Stimulated activated CD4-positive, alpha-beta T cell treated with anti-CD3 and anti-CD28 coated beads, TNF-alpha, amount 100 ng/mL, for 24 hours (primary cell): ENCODE results near the gene PLA2G15.

Experiments
- DNase-seq, 3 experiments: peaks; one replicate each; pipeline ENCODE4 v3.0.0-alpha.2; 2020; ENCODE audit warnings: low read depth in 3 of 3

The PLA2G15 gene

GRCh38 chr16:68252383-68252782, 7.2 kb downstream of the PLA2G15 start:
- DNase-seq = no peak

GRCh38 chr16:68253721-68254120, 8.5 kb downstream of the PLA2G15 start:
- DNase-seq = no peak

GRCh38 chr16:68255712-68256111, 10.5 kb downstream of the PLA2G15 start:
- no peak for DNase-seq

GRCh38 chr16:68257251-68257905, 12.2 kb downstream of the PLA2G15 start:
- DNase-seq = no peak

GRCh38 chr16:68257906-68258800, 13.0 kb downstream of the PLA2G15 start:
- DNase-seq = no peak

- DNase-seq = no peak
These were observed 14.0 kb downstream of the PLA2G15 start for GRCh38 chr16:68259007-68259825.

- no peak for DNase-seq
These were observed 18.5 kb downstream of the PLA2G15 start for GRCh38 chr16:68263559-68264127.

GRCh38 chr16:68264128-68265077, 19.2 kb downstream of the PLA2G15 start, which contains the start of gene SLC7A6:
SLC7A6 (plus strand) TSS chr16:68264526; CDS start chr16:68274727, 10,201 bp downstream.
- peak; percentile 67 to 87 (median 74) for DNase-seq

- DNase-seq = peak in 2 of 3 experiments; percentile 22 to 53
These were observed 20.1 kb downstream of the PLA2G15 start for GRCh38 chr16:68265078-68265920.

GRCh38 chr16:68267612-68268405, 22.6 kb downstream of the PLA2G15 start:
- DNase-seq = no peak

- no peak for DNase-seq
These were observed 24.6 kb downstream of the PLA2G15 start for GRCh38 chr16:68269793-68270192.

- no peak for DNase-seq
These were observed 25.2 kb downstream of the PLA2G15 start for GRCh38 chr16:68270353-68270752.

GRCh38 chr16:68272507-68273209, 27.5 kb downstream of the PLA2G15 start:
- no peak for DNase-seq

GRCh38 chr16:68273459-68273858, 28.3 kb downstream of the PLA2G15 start:
- no peak for DNase-seq

- DNase-seq = no peak
These were observed 28.7 kb downstream of the PLA2G15 start for GRCh38 chr16:68273896-68274295.

GRCh38 chr16:68274441-68274840, 29.3 kb downstream of the PLA2G15 start:
- DNase-seq = no peak

GRCh38 chr16:68275611-68276191, 30.5 kb downstream of the PLA2G15 start:
- DNase-seq = no peak

- DNase-seq = no peak
These were observed 31.1 kb downstream of the PLA2G15 start for GRCh38 chr16:68276223-68276622.
